ENCODE results near the gene RUVBL2.
A peak's percentile ranks its signal among the peaks of the same experiment; 100 is the strongest.

GRCh38 chr19:48964205-48965039 is 29.3 kb upstream of the RUVBL2 start:
- no peak for TF ChIP-seq CTCF (IDR thresholded peaks at IDR 0.05 in 2 of 3, conservative IDR thresholded peaks at IDR 0.05 in 1 of 3; ENCODE audit: borderline replicate concordance in 1 of 3, insufficient read depth in 1 of 3, low read depth in 2 of 3, low read length in 2 of 3)
- no peak for TF ChIP-seq CBX3 (IDR thresholded peaks at IDR 0.05; ENCODE audit: low read depth)
- TF ChIP-seq REST (IDR thresholded peaks at IDR 0.05; ENCODE audit: low read depth): no peak
- TF ChIP-seq EZH2 (IDR thresholded peaks at IDR 0.05): no peak
- TF ChIP-seq EGR1 (IDR thresholded peaks at IDR 0.05; ENCODE audit: low read depth): no peak
- no peak for TF ChIP-seq POLR2A (IDR thresholded peaks at IDR 0.05; ENCODE audit: borderline replicate concordance, extremely low read depth, insufficient read depth, insufficient read length)
- TF ChIP-seq MAX (IDR thresholded peaks at IDR 0.05): peak; percentile 13; the same call in 1 of the 2 replicates
- no peak for TF ChIP-seq CEBPB (IDR thresholded peaks at IDR 0.05; ENCODE audit: low read depth)
- no peak for TF ChIP-seq POLR2AphosphoS5 (IDR thresholded peaks at IDR 0.05; ENCODE audit: low read depth, low read length)
- TF ChIP-seq YY1 (IDR thresholded peaks at IDR 0.05; ENCODE audit: extremely low read depth, insufficient replicate concordance, low read depth, low read length): no peak
